Astrocyte of the cerebellum (primary cell): Measurements from ENCODE around the gene EEFSEC.

ENCODE experiments used
- DNase-seq: peaks from one replicate; pipeline ENCODE4 v3.0.0-alpha.2; 2011; ENCODE audit warnings: low read depth
- H3K4me3 ChIP-seq: 2 replicates; pipeline ENCODE4 v1.5.1; 2011; ENCODE audit warnings: mild to moderate bottlenecking, low read depth, low read length, moderate library complexity
- in situ Hi-C: cut with HindIII; loops from 2 replicates; pipeline ENCODE4 v1.10.0; 2017; ENCODE audit warnings: low sequenced_read_pairs
- TF ChIP-seq, protein P1 (sequence below): IDR thresholded peaks from 2 replicates; pipeline ENCODE4 v1.5.1; 2012; ENCODE audit warnings: low read length, low read depth, moderate library complexity, mild to moderate bottlenecking; ENCODE audit errors: missing control alignments

EEFSEC gene

DNA sequence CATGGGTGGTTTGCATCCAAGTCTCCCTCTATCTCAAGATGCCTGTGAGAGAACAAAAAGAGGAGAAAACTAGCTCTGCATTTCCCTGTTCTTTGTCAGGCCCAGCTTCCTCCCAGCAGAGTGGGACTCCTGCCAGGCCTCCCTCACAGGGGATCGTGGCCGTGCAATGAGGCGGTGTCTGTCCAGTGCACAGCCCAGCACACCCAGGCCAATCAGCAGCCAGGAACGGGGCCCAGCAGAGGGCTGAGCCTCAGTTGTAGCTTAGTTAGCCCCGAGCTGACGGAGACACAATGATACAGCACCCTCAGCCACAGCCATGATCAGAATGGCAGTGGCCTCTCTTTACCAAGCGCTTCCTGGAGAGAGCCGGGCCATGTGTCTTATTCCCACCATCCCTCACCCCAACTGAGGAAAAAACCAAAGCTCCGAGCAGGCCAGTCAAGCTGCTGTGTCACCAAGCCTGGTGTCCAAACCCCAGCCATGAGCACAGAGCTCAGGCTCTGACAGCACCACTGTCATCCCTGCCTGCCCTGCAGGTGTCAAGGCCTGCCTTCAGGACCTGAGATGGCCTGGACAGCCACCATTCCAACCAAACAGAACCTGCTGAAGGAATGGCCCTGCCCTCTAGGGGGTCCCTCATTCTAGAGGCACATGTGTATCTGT, 242.3 kb downstream of the EEFSEC start:
- H3K4me3 ChIP-seq: no peak overlapping the region
- no peak for DNase-seq
- in situ Hi-C loops: no loop called here
- TF ChIP-seq, protein P1, sequence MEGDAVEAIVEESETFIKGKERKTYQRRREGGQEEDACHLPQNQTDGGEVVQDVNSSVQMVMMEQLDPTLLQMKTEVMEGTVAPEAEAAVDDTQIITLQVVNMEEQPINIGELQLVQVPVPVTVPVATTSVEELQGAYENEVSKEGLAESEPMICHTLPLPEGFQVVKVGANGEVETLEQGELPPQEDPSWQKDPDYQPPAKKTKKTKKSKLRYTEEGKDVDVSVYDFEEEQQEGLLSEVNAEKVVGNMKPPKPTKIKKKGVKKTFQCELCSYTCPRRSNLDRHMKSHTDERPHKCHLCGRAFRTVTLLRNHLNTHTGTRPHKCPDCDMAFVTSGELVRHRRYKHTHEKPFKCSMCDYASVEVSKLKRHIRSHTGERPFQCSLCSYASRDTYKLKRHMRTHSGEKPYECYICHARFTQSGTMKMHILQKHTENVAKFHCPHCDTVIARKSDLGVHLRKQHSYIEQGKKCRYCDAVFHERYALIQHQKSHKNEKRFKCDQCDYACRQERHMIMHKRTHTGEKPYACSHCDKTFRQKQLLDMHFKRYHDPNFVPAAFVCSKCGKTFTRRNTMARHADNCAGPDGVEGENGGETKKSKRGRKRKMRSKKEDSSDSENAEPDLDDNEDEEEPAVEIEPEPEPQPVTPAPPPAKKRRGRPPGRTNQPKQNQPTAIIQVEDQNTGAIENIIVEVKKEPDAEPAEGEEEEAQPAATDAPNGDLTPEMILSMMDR: no peak

DNA sequence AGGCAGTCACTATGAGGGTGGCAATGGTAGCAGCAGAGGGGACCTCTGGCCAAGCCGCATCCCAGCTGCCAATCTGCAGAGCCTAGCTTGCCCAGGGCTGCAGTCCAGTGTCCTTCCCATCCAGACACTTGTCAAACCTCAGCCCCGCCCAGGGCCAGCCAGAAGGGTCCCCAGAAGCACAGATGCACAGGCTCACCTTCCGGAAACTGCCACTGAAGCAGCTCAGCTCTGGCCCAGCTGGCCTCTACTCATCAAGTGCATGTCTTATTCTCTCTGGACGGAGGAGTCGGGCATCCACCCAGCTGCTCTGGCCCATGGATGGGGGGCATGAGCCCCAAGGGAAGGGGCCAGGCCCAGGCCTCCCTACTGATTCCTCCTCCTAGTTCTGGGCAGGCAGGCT, 244.2 kb downstream of the EEFSEC start:
- no peak for DNase-seq
- no peak overlapping the region for H3K4me3 ChIP-seq
- TF ChIP-seq, protein P1: no peak
- in situ Hi-C loops: no loop called here

DNA sequence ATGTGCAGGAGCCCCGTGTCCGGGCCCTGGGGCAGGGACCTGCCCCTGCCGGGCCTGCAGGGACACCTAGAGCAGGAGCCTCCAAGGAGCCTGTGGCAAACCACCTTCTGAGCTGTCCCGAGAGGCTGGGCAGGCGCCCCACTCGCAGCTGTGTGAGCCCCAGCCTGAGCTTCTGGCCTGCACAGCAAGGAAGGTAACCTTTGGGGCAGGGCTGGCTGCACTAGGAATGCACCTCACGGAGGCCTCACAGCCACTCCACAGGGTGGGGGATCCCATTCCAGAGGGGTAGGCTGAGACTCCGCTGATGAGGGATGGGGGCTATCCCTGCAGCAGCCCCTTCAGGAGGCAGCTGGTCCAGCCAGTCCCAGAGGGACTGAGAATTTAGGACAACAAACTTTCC, 245.3 kb downstream of the EEFSEC start:
- in situ Hi-C loops: no loop called here
- TF ChIP-seq, protein P1: no peak
- no peak overlapping the region for H3K4me3 ChIP-seq
- DNase-seq: no peak

DNA sequence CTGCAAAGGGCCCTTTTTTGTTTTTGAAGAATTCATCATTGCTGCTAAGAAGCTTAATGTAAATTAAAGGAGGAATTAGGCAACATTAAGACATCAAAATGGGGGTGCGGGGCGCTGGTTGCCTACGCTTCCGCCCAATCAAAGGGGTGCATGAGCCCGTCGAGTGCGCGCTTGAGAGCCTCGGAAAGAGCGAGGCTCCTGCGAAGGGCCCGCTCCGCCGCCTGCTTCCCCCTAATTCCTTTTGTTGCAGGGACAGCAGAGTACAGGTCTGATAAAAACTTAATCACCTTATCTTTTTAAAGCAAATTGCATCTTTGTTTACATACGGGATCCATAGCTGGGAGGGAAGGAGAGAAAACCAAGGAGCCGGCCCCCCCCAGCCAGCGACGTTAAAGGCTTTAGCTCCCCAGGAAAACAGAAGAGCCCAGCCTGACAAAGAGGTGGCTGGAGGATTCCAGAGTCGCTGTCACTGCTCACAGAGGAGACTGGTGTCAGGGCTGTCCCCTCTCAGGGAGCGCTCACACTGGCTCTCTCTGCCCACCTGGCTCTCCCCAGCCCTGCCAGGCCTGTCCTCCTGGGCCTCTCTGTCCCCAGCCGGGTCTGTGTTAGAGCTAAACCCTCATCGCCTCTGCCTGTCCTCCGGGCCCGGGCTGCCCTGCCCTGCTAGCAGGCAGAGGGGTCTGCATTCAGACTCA, 246.1 kb downstream of the EEFSEC start:
- in situ Hi-C loops: no loop called here
- H3K4me3 ChIP-seq: no peak overlapping the region
- TF ChIP-seq, protein P1: no peak
- no peak for DNase-seq

DNA sequence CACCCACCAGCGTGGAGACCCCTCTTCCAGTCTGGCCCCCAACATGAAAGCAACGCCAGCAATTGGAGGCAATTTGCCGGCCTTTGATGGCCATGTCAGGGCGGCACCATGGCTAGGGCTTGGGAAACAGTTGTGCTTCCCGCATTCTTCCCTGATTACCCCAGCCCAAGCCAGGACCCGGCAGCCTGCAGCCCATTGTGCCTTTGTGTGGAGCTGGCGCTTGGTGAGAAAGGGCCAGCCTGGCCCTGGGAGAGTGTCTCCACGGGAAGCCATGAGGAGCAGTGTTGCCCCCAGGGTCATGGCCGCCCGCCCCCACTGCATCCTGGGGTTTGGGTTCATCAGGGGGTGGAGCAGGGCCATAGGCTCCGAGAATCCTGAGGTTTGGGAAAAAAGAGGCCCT, 247.4 kb downstream of the EEFSEC start:
- no peak for DNase-seq
- TF ChIP-seq, protein P1: no peak
- no peak overlapping the region for H3K4me3 ChIP-seq
- in situ Hi-C loops: loop anchor here (10.0 kb wide), 1 partner anchor 226 kb away; no protein-coding TSS in a partner anchor

DNA sequence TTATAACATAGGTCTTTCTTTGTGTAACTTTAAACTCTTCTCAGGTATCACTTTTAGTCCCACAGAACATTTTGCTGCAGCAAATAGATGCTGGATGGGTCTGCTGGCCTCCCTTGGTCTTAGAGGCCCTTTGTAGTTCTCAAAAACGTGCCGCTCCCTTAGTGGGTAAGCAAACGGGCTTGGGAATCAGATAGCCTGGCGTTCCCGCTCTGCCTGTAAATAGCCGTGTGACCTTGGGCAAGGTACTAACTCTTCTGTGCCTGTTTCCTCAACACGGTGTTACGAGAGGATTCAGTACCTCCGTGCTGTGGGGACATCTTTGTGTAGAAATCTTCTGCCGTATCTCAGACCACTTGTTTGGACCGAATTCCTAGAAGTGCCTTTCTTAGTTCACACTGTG, 249.0 kb downstream of the EEFSEC start:
- TF ChIP-seq, protein P1: no peak
- in situ Hi-C loops: loop anchor here (10.0 kb wide), 1 partner anchor 228 kb away; no protein-coding TSS in a partner anchor
- no peak for DNase-seq
- H3K4me3 ChIP-seq: no peak overlapping the region
